Ishikawa (cell line): ENCODE data around the gene RHNO1.

Source experiments
- CEBPB ChIP-seq: IDR thresholded peaks from 2 replicates; pipeline ENCODE4 v1.6.1; 2012
- EP300 ChIP-seq: IDR thresholded peaks from 2 replicates; pipeline ENCODE4 v1.6.1; 2012; ENCODE audit warnings: borderline replicate concordance
- FOXM1 ChIP-seq: IDR thresholded peaks from 2 replicates; pipeline ENCODE4 v1.6.1; 2012; ENCODE audit warnings: low read depth, borderline replicate concordance
- RAD21 ChIP-seq: IDR thresholded peaks from 2 replicates; pipeline ENCODE4 v1.6.1; 2012; ENCODE audit warnings: low read depth
- REST ChIP-seq: IDR thresholded peaks from 2 replicates; pipeline ENCODE4 v1.6.1; 2012; ENCODE audit warnings: low read depth, mild to moderate bottlenecking
- TAF1 ChIP-seq: IDR thresholded peaks from 2 replicates; pipeline ENCODE4 v1.6.1; 2012; ENCODE audit warnings: low read depth, mild to moderate bottlenecking
- TCF12 ChIP-seq: IDR thresholded peaks from 2 replicates; pipeline ENCODE4 v1.6.1; 2012; ENCODE audit warnings: low read depth
- YY1 ChIP-seq: IDR thresholded peaks from 2 replicates; pipeline ENCODE4 v1.6.1; 2012; ENCODE audit warnings: low read depth

DNA sequence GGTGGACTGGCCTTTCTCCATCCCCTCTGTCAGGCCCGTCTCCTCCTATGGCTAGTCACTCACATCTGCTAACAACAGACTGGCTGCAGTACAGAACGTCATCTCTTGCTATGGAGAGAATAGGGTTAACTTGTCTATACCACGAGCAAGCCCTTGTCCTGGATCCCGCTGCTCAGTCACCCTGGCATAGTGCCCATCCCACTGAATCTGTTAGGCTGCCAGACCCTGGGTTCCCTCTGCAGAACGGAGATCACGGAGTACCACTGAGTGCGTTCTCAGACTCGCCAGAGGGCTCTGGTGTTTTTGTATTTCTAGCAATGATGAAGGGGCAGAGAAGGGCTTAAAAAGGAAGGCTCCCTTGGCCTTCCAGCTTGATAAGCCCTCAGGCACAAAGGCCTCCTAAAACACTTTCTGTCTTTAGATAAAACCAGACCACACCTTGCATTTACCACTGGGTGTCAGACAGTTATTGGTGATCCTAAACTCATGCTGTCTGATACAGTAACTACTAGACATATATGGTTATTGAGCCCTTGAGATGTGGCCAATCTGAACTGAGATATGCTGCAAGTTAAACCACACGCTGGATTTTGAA is 35.9 kb upstream of the RHNO1 start:
- no peak for TF ChIP-seq CEBPB
- no peak for TF ChIP-seq REST
- TF ChIP-seq EP300, result no peak
- no peak for TF ChIP-seq YY1
- TF ChIP-seq TCF12, result no peak
- no peak for TF ChIP-seq FOXM1
- no peak for TF ChIP-seq RAD21
- TF ChIP-seq TAF1, result no peak
